ENCODE data around the gene BCL2L2.
A peak's percentile ranks its signal among the peaks of the same experiment; 100 is the strongest.

BCL2L2 gene

DNA sequence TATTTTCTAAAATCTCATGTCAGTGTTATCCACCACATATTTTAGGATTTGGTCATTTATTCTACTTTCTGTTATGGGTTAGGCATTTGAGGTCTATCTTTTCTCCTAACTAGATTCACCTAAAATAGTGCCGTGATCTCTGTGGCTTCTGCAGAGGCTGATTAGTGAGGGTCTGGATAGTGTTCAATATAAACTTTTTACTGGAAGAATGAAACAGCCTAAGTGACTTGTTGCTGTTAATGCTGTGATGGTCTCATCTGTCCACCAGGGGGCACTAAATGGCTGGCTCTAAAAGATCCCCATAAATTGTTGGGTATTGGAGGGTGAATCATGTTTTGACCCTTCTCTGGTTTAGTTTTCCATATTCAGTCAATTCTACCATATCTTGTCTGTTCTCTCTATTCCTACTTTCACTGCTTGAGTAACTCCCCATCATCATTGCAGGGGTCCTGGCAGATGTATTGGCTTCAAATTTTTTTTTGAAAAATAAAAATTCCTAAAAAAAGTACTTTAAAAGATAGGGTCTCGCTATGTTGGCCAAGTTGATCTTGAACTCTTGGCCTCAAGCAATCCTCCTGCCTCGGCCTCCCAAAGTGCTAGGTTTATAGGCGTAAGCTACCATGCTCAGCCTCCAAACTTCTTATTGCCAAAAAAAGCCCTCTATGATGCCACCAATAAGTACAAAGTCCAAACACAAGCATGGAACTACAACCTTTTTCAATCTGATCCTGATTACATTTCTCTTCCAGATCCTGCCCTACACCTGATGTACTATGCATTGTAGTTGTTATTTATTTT, 21.5 kb downstream of the BCL2L2 start:
- DNase-seq (ENCODE audit: low read depth, low spot score), result peak; percentile 68
- no peaks in the 10 kb centered on the region for H3K27me3 ChIP-seq (ENCODE audit: insufficient read depth, insufficient read length)
- TF ChIP-seq YY1 (IDR thresholded peaks at IDR 0.05; ENCODE audit: insufficient read depth, insufficient read length), result no peak
- TF ChIP-seq ZNF274 (IDR thresholded peaks at IDR 0.05; ENCODE audit: low read depth, low read length), result no peak
- no peak for TF ChIP-seq SUZ12 (IDR thresholded peaks at IDR 0.05; ENCODE audit: extremely low read depth, insufficient read depth, insufficient read length)
- H3K4me1 ChIP-seq (ENCODE audit: insufficient read depth, insufficient read length), result no peaks in the 10 kb centered on the region
- no peaks in the 10 kb centered on the region for H3K9me3 ChIP-seq (ENCODE audit: insufficient read depth, low read length)
- no peak overlapping the region for H3K9ac ChIP-seq (ENCODE audit: insufficient read length, low read depth)
- peaks cover 24% of the 10 kb centered on the region for H3K36me3 ChIP-seq (ENCODE audit: insufficient read depth, insufficient read length, low read length)
- H3K4me3 ChIP-seq (ENCODE audit: insufficient read length, low read depth), result no peak overlapping the region

DNA sequence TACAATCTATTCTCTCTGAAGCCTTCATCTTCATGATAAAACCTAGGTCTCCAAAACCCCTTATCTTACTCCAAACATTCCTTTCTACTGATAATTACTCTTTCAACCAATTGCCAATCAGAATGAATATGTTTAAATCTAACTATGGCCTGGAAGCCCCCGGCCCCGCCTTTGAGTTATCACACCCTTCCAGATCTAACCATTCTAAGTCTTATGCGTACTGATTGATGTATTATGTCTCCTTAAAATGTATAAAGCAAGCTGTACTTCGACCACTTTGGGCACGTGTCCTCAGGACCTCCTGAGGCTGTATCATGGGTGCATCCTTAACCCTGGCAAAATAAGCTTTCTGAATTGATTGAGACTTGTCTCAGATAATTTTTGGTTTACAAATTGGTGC, 29.0 kb downstream of the BCL2L2 start:
- Histone ChIP-seq H3K4me3 (ENCODE audit: insufficient read length, low read depth) (no peak overlapping the region), H3K9me3 (ENCODE audit: insufficient read depth, low read length) (peaks cover 34% of the 10 kb centered on the region), H3K36me3 (ENCODE audit: insufficient read depth, insufficient read length, low read length) (no peaks in the 10 kb centered on the region), H3K9ac (ENCODE audit: insufficient read length, low read depth) (no peak overlapping the region), H3K27me3 (ENCODE audit: insufficient read depth, insufficient read length) (no peaks in the 10 kb centered on the region), H3K4me1 (ENCODE audit: insufficient read depth, insufficient read length) (no peaks in the 10 kb centered on the region)
- TF ChIP-seq ZNF274 (IDR thresholded peaks at IDR 0.05; ENCODE audit: low read depth, low read length) (no peak), YY1 (IDR thresholded peaks at IDR 0.05; ENCODE audit: insufficient read depth, insufficient read length) (no peak), SUZ12 (IDR thresholded peaks at IDR 0.05; ENCODE audit: extremely low read depth, insufficient read depth, insufficient read length) (no peak)
- no peak for DNase-seq (ENCODE audit: low read depth, low spot score)

DNA sequence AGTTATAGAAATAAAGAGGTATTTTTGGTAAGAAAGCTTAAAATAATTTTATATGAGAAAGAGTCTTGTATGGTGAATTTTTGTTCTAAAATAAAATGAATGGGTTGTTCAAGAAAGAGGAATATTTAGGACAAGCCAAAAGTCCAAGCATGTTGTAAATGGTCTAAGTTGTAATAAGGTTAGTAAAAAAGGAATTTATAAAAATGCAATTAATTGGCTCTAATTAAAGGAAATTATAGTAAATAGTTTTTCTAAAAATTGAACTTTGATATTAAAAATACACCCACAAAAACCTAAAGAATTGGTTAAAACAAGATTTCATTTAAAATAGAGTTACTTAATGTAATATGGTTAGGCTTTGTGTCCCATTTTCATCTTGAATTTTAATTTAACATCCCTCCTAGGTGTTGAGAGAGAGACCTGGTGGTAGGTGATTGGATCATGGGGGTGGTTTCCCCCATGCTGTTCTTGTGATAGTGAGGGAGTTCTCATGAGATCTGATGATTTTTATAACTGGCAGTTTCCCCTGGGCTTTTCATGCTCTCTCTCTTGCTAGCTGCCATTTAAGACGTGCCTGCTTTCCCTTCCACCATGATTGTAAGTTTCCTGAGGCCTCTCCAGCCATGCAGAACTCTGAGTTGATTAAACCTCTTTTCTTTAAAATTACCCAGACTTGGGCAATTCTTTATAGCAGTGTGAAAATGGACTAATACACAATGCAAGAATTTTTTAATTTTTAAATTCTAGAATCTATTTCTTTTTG, 33.1 kb downstream of the BCL2L2 start:
- no peak overlapping the region for H3K9ac ChIP-seq (ENCODE audit: insufficient read length, low read depth)
- H3K36me3 ChIP-seq (ENCODE audit: insufficient read depth, insufficient read length, low read length), result no peaks in the 10 kb centered on the region
- DNase-seq (ENCODE audit: low read depth, low spot score), result no peak

DNA sequence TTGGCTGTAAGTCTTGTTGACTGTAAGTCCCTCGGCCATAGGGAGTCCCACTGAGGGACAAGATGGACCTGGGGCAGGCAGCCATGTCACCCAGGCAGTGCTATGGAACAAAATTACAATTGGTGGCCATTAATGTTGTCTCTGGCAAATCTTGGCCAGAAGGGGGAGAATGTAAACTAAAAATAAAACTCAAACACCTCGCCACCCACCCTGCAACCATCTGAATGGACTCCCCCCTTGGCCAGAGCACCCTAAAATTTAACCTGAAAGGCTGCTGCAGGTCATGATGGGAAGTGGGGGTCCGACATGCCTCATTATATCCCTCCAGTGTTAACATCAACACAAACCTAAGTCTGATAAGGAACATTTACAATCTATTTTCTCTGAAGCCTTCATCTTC, 37.8 kb downstream of the BCL2L2 start:
- H3K9ac ChIP-seq (ENCODE audit: insufficient read length, low read depth), result no peak overlapping the region
- H3K9me3 ChIP-seq (ENCODE audit: insufficient read depth, low read length), result peaks cover 21% of the 10 kb centered on the region
- TF ChIP-seq YY1 (IDR thresholded peaks at IDR 0.05; ENCODE audit: insufficient read depth, insufficient read length), result no peak
- no peak for TF ChIP-seq SUZ12 (IDR thresholded peaks at IDR 0.05; ENCODE audit: extremely low read depth, insufficient read depth, insufficient read length)
- TF ChIP-seq ZNF274 (IDR thresholded peaks at IDR 0.05; ENCODE audit: low read depth, low read length), result no peak
- no peak overlapping the region for H3K4me3 ChIP-seq (ENCODE audit: insufficient read length, low read depth)
- H3K36me3 ChIP-seq (ENCODE audit: insufficient read depth, insufficient read length, low read length), result peaks cover 32% of the 10 kb centered on the region
- no peaks in the 10 kb centered on the region for H3K27me3 ChIP-seq (ENCODE audit: insufficient read depth, insufficient read length)
- DNase-seq (ENCODE audit: low read depth, low spot score), result no peak
- H3K4me1 ChIP-seq (ENCODE audit: insufficient read depth, insufficient read length), result peaks cover 8% of the 10 kb centered on the region

More for the DNA sequence above, 33.1 kb downstream of the BCL2L2 start:
- no peaks in the 10 kb centered on the region for H3K4me1 ChIP-seq (ENCODE audit: insufficient read depth, insufficient read length)
- H3K27me3 ChIP-seq (ENCODE audit: insufficient read depth, insufficient read length), result no peaks in the 10 kb centered on the region
- H3K9me3 ChIP-seq (ENCODE audit: insufficient read depth, low read length), result peaks cover 43% of the 10 kb centered on the region
- TF ChIP-seq ZNF274 (IDR thresholded peaks at IDR 0.05; ENCODE audit: low read depth, low read length), result no peak
- no peak for TF ChIP-seq YY1 (IDR thresholded peaks at IDR 0.05; ENCODE audit: insufficient read depth, insufficient read length)
- no peak for TF ChIP-seq SUZ12 (IDR thresholded peaks at IDR 0.05; ENCODE audit: extremely low read depth, insufficient read depth, insufficient read length)
- H3K4me3 ChIP-seq (ENCODE audit: insufficient read length, low read depth), result no peak overlapping the region

DNA sequence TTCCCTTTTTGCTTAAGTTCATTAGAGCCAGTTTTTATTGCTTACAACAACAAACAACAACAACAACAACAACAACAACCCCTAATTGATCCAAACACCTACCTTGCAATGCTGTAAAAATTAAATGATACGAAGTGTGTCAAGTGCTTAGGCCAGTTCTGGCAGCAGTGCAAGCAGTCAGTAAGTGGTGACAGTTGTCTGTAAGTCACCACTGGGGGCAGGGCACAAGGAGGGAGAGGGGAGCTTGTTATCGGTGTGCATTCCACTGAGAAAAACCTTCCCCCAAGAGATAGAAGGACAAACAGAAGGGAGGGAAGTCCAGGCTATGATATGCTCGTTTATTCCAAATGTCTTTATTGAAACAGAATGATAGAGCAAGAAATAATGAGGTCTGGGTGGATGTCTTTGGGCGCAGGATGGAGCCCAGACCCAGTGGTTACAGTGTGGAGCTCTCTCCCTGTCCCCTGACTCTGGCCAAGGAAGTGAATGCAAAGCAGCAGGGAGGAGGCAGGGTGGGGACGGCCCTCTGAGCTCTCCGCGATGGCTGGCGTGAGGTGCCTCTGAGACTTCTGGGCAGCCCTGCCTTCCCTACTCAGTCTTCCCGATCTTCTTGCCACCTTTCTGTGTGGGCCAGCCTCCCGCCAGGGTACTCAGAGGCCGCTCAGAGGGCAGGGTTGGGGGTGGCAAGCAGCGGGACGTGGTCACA, 39.5 kb downstream of the BCL2L2 start:
- H3K36me3 ChIP-seq (ENCODE audit: insufficient read depth, insufficient read length, low read length), result peaks cover 40% of the 10 kb centered on the region
- TF ChIP-seq YY1 (IDR thresholded peaks at IDR 0.05; ENCODE audit: insufficient read depth, insufficient read length) (no peak), SUZ12 (IDR thresholded peaks at IDR 0.05; ENCODE audit: extremely low read depth, insufficient read depth, insufficient read length) (no peak), ZNF274 (IDR thresholded peaks at IDR 0.05; ENCODE audit: low read depth, low read length) (no peak)
- H3K4me3 ChIP-seq (ENCODE audit: insufficient read length, low read depth), result no peak overlapping the region
- H3K27me3 ChIP-seq (ENCODE audit: insufficient read depth, insufficient read length), result peaks cover 3% of the 10 kb centered on the region
- H3K9me3 ChIP-seq (ENCODE audit: insufficient read depth, low read length), result peaks cover 4% of the 10 kb centered on the region
- no peak for DNase-seq (ENCODE audit: low read depth, low spot score)
- no peak overlapping the region for H3K9ac ChIP-seq (ENCODE audit: insufficient read length, low read depth)
- peaks cover 8% of the 10 kb centered on the region for H3K4me1 ChIP-seq (ENCODE audit: insufficient read depth, insufficient read length)

DNA sequence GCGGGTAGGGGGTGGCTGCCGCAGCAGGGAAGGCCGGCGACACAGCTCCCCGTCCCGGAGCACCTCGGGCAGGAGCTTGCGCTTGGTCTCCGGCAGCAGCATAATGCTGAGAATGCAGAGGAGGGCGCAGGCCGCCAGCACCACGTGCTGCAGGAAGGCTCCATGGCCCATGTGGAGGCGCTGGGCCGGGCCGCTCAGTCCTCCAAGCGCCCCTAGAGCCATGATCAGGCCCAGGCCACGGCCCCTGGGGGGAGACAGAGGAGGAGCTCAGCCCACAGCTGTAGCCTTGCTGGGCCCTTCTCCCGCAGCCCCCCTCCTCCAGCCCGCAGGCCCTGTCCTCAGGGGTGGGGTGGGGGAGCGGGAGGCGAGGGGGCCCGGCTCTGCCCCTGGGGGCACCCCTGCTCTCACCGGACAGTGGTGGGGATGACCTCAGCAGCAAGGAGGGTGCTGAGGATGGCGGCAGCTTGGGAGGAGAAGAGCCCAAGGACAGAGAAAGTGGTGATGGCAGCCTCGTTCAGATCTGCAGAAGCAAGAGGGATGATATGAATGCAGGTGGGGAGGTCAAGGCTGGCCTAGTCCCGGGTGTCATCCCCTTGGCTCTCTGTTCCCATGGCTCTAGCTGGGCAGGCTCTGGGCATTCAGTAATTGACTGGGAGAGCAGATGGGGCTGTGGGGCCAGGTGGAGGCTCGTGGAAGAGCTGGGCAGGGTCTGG, 40.2 kb downstream of the BCL2L2 start:
- H3K9ac ChIP-seq (ENCODE audit: insufficient read length, low read depth), result no peak overlapping the region

More for the DNA sequence above, 40.2 kb downstream of the BCL2L2 start:
- H3K4me1 ChIP-seq (ENCODE audit: insufficient read depth, insufficient read length), result peaks cover 8% of the 10 kb centered on the region
- peaks cover 46% of the 10 kb centered on the region for H3K36me3 ChIP-seq (ENCODE audit: insufficient read depth, insufficient read length, low read length)
- H3K4me3 ChIP-seq (ENCODE audit: insufficient read length, low read depth), result no peak overlapping the region
- H3K9me3 ChIP-seq (ENCODE audit: insufficient read depth, low read length), result no peaks in the 10 kb centered on the region
- TF ChIP-seq SUZ12 (IDR thresholded peaks at IDR 0.05; ENCODE audit: extremely low read depth, insufficient read depth, insufficient read length), result no peak
- TF ChIP-seq ZNF274 (IDR thresholded peaks at IDR 0.05; ENCODE audit: low read depth, low read length), result no peak
- no peak for TF ChIP-seq YY1 (IDR thresholded peaks at IDR 0.05; ENCODE audit: insufficient read depth, insufficient read length)
- no peak for DNase-seq (ENCODE audit: low read depth, low spot score)
- H3K27me3 ChIP-seq (ENCODE audit: insufficient read depth, insufficient read length), result peaks cover 9% of the 10 kb centered on the region

All from NT2/D1 (cell line).